IPS-18c (cell line): ENCODE data around the gene ANGPTL3.

Experiments used
- H3K4me3 ChIP-seq: 2 replicates; pipeline ENCODE4 v1.7.0; 2013; ENCODE audit warnings: low read depth, mild to moderate bottlenecking, low read length, moderate library complexity; ENCODE audit not compliant: insufficient read depth
- H3K9me3 ChIP-seq: one replicate; pipeline ENCODE4 v1.6.1; 2013; ENCODE audit warnings: mild to moderate bottlenecking, low read length, moderate library complexity; ENCODE audit not compliant: control insufficient read depth, insufficient read depth

Gene ANGPTL3

DNA sequence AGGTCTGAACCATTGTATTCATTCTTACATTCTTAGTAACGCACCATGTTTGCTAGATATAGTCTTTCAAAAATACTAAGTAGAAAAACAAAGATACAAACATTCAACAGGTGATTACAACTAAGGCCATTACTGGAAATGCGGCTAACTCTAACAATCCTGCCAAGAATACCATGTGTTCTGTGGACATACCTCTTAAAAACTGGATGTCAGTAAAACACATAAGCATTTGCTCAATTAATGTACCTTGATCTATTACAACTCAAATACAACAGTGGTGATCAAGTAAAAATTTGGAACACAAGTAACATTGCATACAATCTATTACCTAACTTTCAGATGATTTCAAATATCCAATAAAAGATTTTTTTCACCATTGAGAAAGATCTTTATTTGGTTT lies 15.4 kb downstream of the ANGPTL3 start:
- Histone ChIP-seq H3K4me3 (no peak overlapping the region), H3K9me3 (no peaks in the 10 kb centered on the region)

GRCh38 chr1:62613325-62613727 lies 16.0 kb downstream of the ANGPTL3 start:
- H3K4me3 ChIP-seq = no peak overlapping the region
- no peaks in the 10 kb centered on the region for H3K9me3 ChIP-seq

DNA sequence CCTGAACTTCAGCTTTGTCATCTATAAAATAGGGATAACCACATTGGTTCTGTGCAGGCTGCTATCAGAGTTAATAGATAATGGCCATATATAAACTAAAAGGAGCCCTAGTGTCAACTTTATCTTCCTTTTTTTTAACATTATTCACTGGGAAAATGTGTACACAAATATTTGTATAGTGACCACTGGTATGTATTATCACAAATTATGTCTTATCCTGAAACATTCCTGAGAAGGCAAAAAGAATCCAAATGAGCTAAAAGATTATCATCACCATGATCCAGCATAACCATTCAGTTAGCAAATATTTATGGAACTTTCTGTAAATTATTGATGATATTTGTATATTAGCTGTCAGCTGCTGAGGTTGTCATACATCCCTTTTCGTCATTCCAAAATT lies 16.6 kb downstream of the ANGPTL3 start:
- H3K4me3 ChIP-seq = no peak overlapping the region
- no peaks in the 10 kb centered on the region for H3K9me3 ChIP-seq

DNA sequence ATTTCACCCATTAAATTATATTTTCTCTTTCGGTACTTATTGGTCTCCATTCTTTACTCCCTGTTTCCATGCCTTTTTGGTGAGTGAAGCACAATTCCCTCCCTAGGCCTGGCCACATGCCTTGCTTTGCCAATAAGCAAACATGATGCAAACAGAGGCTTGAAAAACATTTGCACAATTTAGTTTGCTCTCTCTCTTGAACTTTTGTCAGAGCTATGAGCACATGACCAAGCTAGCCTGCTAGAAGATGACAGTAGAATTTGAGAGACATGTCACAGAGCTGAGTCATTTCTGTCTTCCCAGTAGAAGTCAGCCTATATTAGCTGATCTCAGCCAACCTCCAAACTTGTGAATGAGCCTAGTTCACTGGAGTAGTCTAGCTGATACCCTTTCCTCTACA lies 24.6 kb downstream of the ANGPTL3 start:
- Histone ChIP-seq H3K9me3 (no peaks in the 10 kb centered on the region), H3K4me3 (no peak overlapping the region)

DNA sequence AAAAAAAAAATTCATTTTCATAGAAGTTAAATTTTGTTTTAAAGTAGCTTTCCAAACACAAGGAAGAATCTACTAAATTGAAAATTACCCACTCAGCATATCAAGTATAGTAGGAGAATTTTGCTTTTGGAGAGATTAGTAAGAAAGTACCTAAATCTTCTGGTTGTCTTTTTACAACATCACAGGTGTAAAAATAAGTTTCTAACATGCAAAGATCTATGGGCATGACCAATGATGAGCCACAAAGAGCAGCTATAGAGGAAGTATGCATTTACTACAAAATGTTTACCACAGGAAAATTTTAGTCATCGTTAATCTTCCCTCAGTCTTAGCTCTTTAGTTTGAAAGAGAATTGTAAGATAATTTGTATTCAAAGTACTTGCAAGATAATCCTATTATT lies 28.1 kb downstream of the ANGPTL3 start:
- no peaks in the 10 kb centered on the region for H3K9me3 ChIP-seq
- no peak overlapping the region for H3K4me3 ChIP-seq

GRCh38 chr1:62628506-62628905 lies 31.2 kb downstream of the ANGPTL3 start:
- Histone ChIP-seq H3K9me3 (no peaks in the 10 kb centered on the region), H3K4me3 (no peak overlapping the region)

- Histone ChIP-seq H3K4me3 (no peak overlapping the region), H3K9me3 (no peaks in the 10 kb centered on the region)
Observed at GRCh38 chr1:62637392-62638105, 40.2 kb downstream of the ANGPTL3 start.

DNA sequence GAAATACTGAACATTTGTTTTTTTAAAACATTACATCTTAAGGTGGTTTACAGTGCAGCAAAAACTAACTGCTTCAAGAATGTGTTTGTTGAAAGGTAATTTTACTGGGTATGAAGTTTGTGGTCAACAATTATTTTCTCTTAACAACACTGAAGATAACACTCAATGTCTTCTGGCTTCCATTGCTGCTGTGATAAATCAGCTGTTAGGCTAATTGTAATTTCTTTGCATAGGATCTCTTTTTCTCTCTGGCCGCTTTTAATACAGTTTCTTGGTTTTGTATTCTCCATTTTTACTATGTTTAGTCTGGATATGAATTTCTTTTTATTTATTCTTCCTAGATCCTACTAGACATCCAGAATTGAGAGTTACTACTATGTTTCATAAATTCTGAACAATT lies 46.0 kb downstream of the ANGPTL3 start:
- H3K9me3 ChIP-seq = no peaks in the 10 kb centered on the region
- H3K4me3 ChIP-seq = no peak overlapping the region

- Histone ChIP-seq H3K9me3 (no peaks in the 10 kb centered on the region), H3K4me3 (no peak overlapping the region)
Observed at GRCh38 chr1:62652387-62652786, 55.1 kb downstream of the ANGPTL3 start.

DNA sequence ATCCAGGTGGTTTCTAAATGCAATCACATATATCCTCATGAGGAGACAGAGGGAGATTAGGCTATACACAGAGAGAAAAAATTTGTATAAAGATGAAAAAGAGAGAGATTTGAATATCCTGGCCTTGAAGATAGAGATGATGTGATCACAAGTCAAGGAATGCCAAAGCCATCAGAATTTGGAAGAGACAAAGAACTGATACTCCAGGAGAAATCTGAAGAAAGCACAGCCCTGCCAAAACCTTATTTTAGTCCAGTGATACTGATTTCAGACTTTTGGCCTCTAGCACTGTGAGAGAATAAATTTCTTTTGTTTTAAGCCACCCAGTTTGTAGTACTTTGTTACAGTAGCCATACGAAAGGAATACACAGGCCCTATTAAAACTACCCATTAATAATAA lies 57.4 kb downstream of the ANGPTL3 start:
- H3K4me3 ChIP-seq = no peak overlapping the region
- H3K9me3 ChIP-seq = no peaks in the 10 kb centered on the region
